H7 (cell line): ENCODE data around the gene POLRMT. TPM values are rescaled to one million over a fixed set of nuclear protein-coding genes. Genes with fewer than 3 reads are reported as not detected.

Experiments
- DNase-seq: peaks from one replicate; pipeline ENCODE4 v3.0.0; 2012
- H3K27me3 ChIP-seq: 2 replicates; pipeline ENCODE4 v1.6.0; 2011; ENCODE audit warnings: mild to moderate bottlenecking, low read length; ENCODE audit not compliant: control insufficient read depth, insufficient read depth
- H3K36me3 ChIP-seq: replicated peaks from 2 replicates; pipeline ENCODE4 v1.5.1; 2011; ENCODE audit warnings: low read length; ENCODE audit not compliant: control insufficient read depth, insufficient read depth
- H3K4me3 ChIP-seq: 2 replicates; pipeline ENCODE4 v1.5.1; 2011; ENCODE audit warnings: low read depth, mild to moderate bottlenecking, control low read depth, low read length, moderate library complexity; ENCODE audit not compliant: insufficient read depth
- total RNA-seq: library from RNA; depleted of rRNA; stranded (reverse); fragments of >200 nt; shearing (Covaris generic); gene quantifications from 2 replicates; pipeline ENCODE4 v1.2.3, GENCODE V29; 2014

POLRMT gene
- total RNA-seq, 1 experiment from 2014 or later = 128 TPM

GRCh38 chr19:656751-657559, 23.6 kb upstream of the POLRMT start:
- DNase-seq = no peak
- Histone ChIP-seq H3K36me3 (peaks cover 3% of the 10 kb centered on the region), H3K4me3 (no peak overlapping the region), H3K27me3 (no peaks in the 10 kb centered on the region)

GRCh38 chr19:655691-656090, 22.4 kb upstream of the POLRMT start:
- Histone ChIP-seq H3K27me3 (no peaks in the 10 kb centered on the region), H3K4me3 (no peak overlapping the region), H3K36me3 (peaks cover 3% of the 10 kb centered on the region)
- no peak for DNase-seq

- H3K27me3 ChIP-seq = no peaks in the 10 kb centered on the region
- no peak overlapping the region for H3K4me3 ChIP-seq
- DNase-seq = no peak
- H3K36me3 ChIP-seq = peaks cover 5% of the 10 kb centered on the region
Measured at GRCh38 chr19:653425-653824, 20.1 kb upstream of the POLRMT start.

GRCh38 chr19:652467-653389, 19.4 kb upstream of the POLRMT start:
- H3K4me3 ChIP-seq = no peak overlapping the region
- H3K27me3 ChIP-seq = no peaks in the 10 kb centered on the region
- peaks cover 6% of the 10 kb centered on the region for H3K36me3 ChIP-seq
- no peak for DNase-seq

- Histone ChIP-seq H3K36me3 (peaks cover 6% of the 10 kb centered on the region), H3K4me3 (no peak overlapping the region), H3K27me3 (no peaks in the 10 kb centered on the region)
- DNase-seq = no peak
Measured at GRCh38 chr19:651991-652390, 18.7 kb upstream of the POLRMT start.

- H3K4me3 ChIP-seq = no peak overlapping the region
- DNase-seq = no peak
- H3K27me3 ChIP-seq = no peaks in the 10 kb centered on the region
- H3K36me3 ChIP-seq = peaks cover 6% of the 10 kb centered on the region
Measured at GRCh38 chr19:651114-651818, 17.9 kb upstream of the POLRMT start.

- no peak for DNase-seq
- H3K27me3 ChIP-seq = no peaks in the 10 kb centered on the region
Measured at GRCh38 chr19:650121-650520, 16.8 kb upstream of the POLRMT start.

GRCh38 chr19:648904-649801, 15.8 kb upstream of the POLRMT start:
- H3K36me3 ChIP-seq = peaks cover 4% of the 10 kb centered on the region
- H3K4me3 ChIP-seq = no peak overlapping the region
- no peaks in the 10 kb centered on the region for H3K27me3 ChIP-seq
- no peak for DNase-seq

More at GRCh38 chr19:650121-650520, 16.8 kb upstream of the POLRMT start:
- H3K36me3 ChIP-seq = peaks cover 4% of the 10 kb centered on the region
- H3K4me3 ChIP-seq = no peak overlapping the region

- no peaks in the 10 kb centered on the region for H3K27me3 ChIP-seq
- no peak overlapping the region for H3K4me3 ChIP-seq
- no peak for DNase-seq
- peaks cover 3% of the 10 kb centered on the region for H3K36me3 ChIP-seq
Measured at GRCh38 chr19:648305-648704, 15.0 kb upstream of the POLRMT start.

GRCh38 chr19:647566-648284, 14.4 kb upstream of the POLRMT start:
- H3K36me3 ChIP-seq = peaks cover 3% of the 10 kb centered on the region
- DNase-seq = no peak

GRCh38 chr19:646779-647565, 13.6 kb upstream of the POLRMT start:
- no peaks in the 10 kb centered on the region for H3K27me3 ChIP-seq
- DNase-seq = no peak
- H3K4me3 ChIP-seq = no peak overlapping the region
- H3K36me3 ChIP-seq = peaks cover 3% of the 10 kb centered on the region

More at GRCh38 chr19:647566-648284, 14.4 kb upstream of the POLRMT start:
- no peaks in the 10 kb centered on the region for H3K27me3 ChIP-seq
- H3K4me3 ChIP-seq = no peak overlapping the region

- Histone ChIP-seq H3K36me3 (peaks cover 3% of the 10 kb centered on the region), H3K27me3 (no peaks in the 10 kb centered on the region), H3K4me3 (no peak overlapping the region)
- no peak for DNase-seq
Measured at GRCh38 chr19:645912-646778, 12.8 kb upstream of the POLRMT start.
